ENCODE measurements around the gene SIM2. TPM values are rescaled to one million over a fixed set of nuclear protein-coding genes. Genes with fewer than 3 reads are reported as not detected.

SIM2 gene
- total RNA-seq, 2 donors from 2014 or later, result not detected

GRCh38 chr21:36695283-36695634, 3.7 kb upstream of the SIM2 start:
- Histone ChIP-seq H3K4me3 (no peak overlapping the region), H3K4me1 (ENCODE audit: control insufficient read depth in 1 of 2, low read depth in 2 of 2) (peaks cover 21 to 32% of the 10 kb centered on the region in 2 donors), H3K9me3 (no peaks in the 10 kb centered on the region), H3K36me3 (no peaks in the 10 kb centered on the region), H3K27me3 (replicated peaks; ENCODE audit: insufficient read depth) (peaks cover 64% of the 10 kb centered on the region), H3K27ac (no peak overlapping the region)
- TF ChIP-seq CTCF (IDR thresholded peaks at IDR 0.05), result no peak
- ATAC-seq (ENCODE audit: insufficient number of reproducible peaks, low FRiP score, low read depth), result no peak
- DNase-seq (ENCODE audit: low spot score), result no peak

- H3K9me3 ChIP-seq, result no peaks in the 10 kb centered on the region
- no peak overlapping the region for H3K4me3 ChIP-seq
- no peak for TF ChIP-seq CTCF (IDR thresholded peaks at IDR 0.05)
- peaks cover 27 to 38% of the 10 kb centered on the region in 2 donors for H3K4me1 ChIP-seq (ENCODE audit: control insufficient read depth in 1 of 2, low read depth in 2 of 2)
- no peaks in the 10 kb centered on the region for H3K36me3 ChIP-seq
- peaks cover 68% of the 10 kb centered on the region for H3K27me3 ChIP-seq (replicated peaks; ENCODE audit: insufficient read depth)
- DNase-seq (ENCODE audit: low spot score), result no peak
- no peak overlapping the region for H3K27ac ChIP-seq
- no peak for ATAC-seq (ENCODE audit: insufficient number of reproducible peaks, low FRiP score, low read depth)
Observed at GRCh38 chr21:36695671-36696389, 3.1 kb upstream of the SIM2 start.

- no peaks in the 10 kb centered on the region for H3K36me3 ChIP-seq
- DNase-seq (ENCODE audit: low spot score) (no peak), ATAC-seq (ENCODE audit: insufficient number of reproducible peaks, low FRiP score, low read depth) (no peak)
- H3K4me3 ChIP-seq, result no peak overlapping the region
- H3K27me3 ChIP-seq (replicated peaks; ENCODE audit: insufficient read depth), result peaks cover 65% of the 10 kb centered on the region
- H3K27ac ChIP-seq, result no peak overlapping the region
- TF ChIP-seq CTCF (IDR thresholded peaks at IDR 0.05), result no peak
- no peaks in the 10 kb centered on the region for H3K9me3 ChIP-seq
- H3K4me1 ChIP-seq (ENCODE audit: control insufficient read depth in 1 of 2, low read depth in 2 of 2), result peaks cover 34 to 45% of the 10 kb centered on the region in 2 donors
Observed at GRCh38 chr21:36696390-36697059, 2.4 kb upstream of the SIM2 start.

GRCh38 chr21:36697060-36697850, 1.7 kb upstream of the SIM2 start:
- no peak for DNase-seq (ENCODE audit: low spot score)
- Histone ChIP-seq H3K4me3 (no peak overlapping the region), H3K9me3 (no peaks in the 10 kb centered on the region), H3K27me3 (replicated peaks; ENCODE audit: insufficient read depth) (peaks cover 58% of the 10 kb centered on the region), H3K36me3 (no peaks in the 10 kb centered on the region), H3K27ac (no peak overlapping the region), H3K4me1 (ENCODE audit: control insufficient read depth in 1 of 2, low read depth in 2 of 2) (peaks cover 35 to 47% of the 10 kb centered on the region in 2 donors)
- no peak for ATAC-seq (ENCODE audit: insufficient number of reproducible peaks, low FRiP score, low read depth)
- no peak for TF ChIP-seq CTCF (IDR thresholded peaks at IDR 0.05)

- TF ChIP-seq CTCF (IDR thresholded peaks at IDR 0.05), result no peak
- H3K27me3 ChIP-seq (replicated peaks; ENCODE audit: insufficient read depth), result peaks cover 51% of the 10 kb centered on the region
- peaks cover 35 to 47% of the 10 kb centered on the region in 2 donors for H3K4me1 ChIP-seq (ENCODE audit: control insufficient read depth in 1 of 2, low read depth in 2 of 2)
Observed at GRCh38 chr21:36697851-36698384, 997 bp upstream of the SIM2 start.

More at GRCh38 chr21:36697851-36698384, 997 bp upstream of the SIM2 start:
- Histone ChIP-seq H3K36me3 (no peaks in the 10 kb centered on the region), H3K27ac (no peak overlapping the region), H3K4me3 (peak overlapping the region; percentile 69), H3K9me3 (no peaks in the 10 kb centered on the region)
- no peak for DNase-seq (ENCODE audit: low spot score)
- ATAC-seq (ENCODE audit: insufficient number of reproducible peaks, low FRiP score, low read depth), result no peak

Data from thoracic aorta (tissue), 2 donors.